B cell (primary cell): Measurements from ENCODE around the gene STK17A. TPM values are rescaled to one million over a fixed set of nuclear protein-coding genes. Genes with fewer than 3 reads are reported as not detected.

Experiments
- ATAC-seq: fragments of 200-7000 bp; cut with Tn5 transposase; one replicate; pipeline ENCODE4 v1.10.0; 2021; ENCODE audit warnings: low read depth, mild to moderate bottlenecking, moderate number of reproducible peaks, moderate library complexity
- CTCF ChIA-PET: fragments of 350-600 bp; sonication (Branson Sonifier 250); formaldehyde crosslinking; loops from one replicate; lab custom pipeline; 2021; ENCODE audit warnings: antibody characterized with exemption, inconsistent platforms; lab: Charles Lee
- POLR2A ChIA-PET: fragments of 350-600 bp; sonication (Branson Sonifier 250); formaldehyde crosslinking; loops from one replicate; lab custom pipeline; 2021; ENCODE audit warnings: antibody characterized with exemption; lab: Charles Lee
- DNase-seq: peaks from one replicate; pipeline ENCODE4 v3.0.0; 2013
- H2AFZ ChIP-seq: 2 replicates; pipeline ENCODE4 v1.6.1; 2012; ENCODE audit warnings: mild to moderate bottlenecking, low read depth, low read length; ENCODE audit not compliant: insufficient read depth, poor library complexity, severe bottlenecking
- H3K27ac ChIP-seq, 2 donors: 1 replicate in 1 of 2; 2 replicates in 1 of 2; pipeline ENCODE4 v1.5.1; 2012 to 2013; ENCODE audit warnings: low read length in 2 of 2, mild to moderate bottlenecking in 2 of 2, moderate library complexity in 1 of 2
- H3K27me3 ChIP-seq, 4 experiments: fragments of 200-600 bp in 1 of 4; sonication (generic) in 1 of 4; replicated peaks in 1 of 4; 1 replicate in 2 of 4; 2 replicates in 2 of 4; pipeline versions ENCODE4 v1.6.1 to v1.7.0; 2013 to 2016; ENCODE audit warnings: low read length in 3 of 4, mild to moderate bottlenecking in 2 of 4, mixed read lengths in 1 of 4, moderate library complexity in 1 of 4; ENCODE audit not compliant: insufficient read depth in 4 of 4, control insufficient read depth in 3 of 4; ENCODE audit errors: control extremely low read depth in 1 of 4
- H3K36me3 ChIP-seq, 2 experiments: replicated peaks in 1 of 2; 1 replicate in 1 of 2; 2 replicates in 1 of 2; pipeline versions ENCODE4 v1.6.1 to v1.7.1; 2013; ENCODE audit warnings: low read length in 1 of 2; ENCODE audit not compliant: insufficient read depth in 2 of 2, control insufficient read depth in 1 of 2; ENCODE audit errors: control extremely low read depth in 1 of 2, extremely low read depth in 1 of 2
- H3K4me1 ChIP-seq, 2 donors: fragments of 200-600 bp in 1 of 2; sonication (generic) in 1 of 2; 1 replicate in 1 of 2; 2 replicates in 1 of 2; pipeline versions ENCODE4 v1.5.1 to v1.6.1; 2013 to 2017; ENCODE audit warnings: low read length in 2 of 2; ENCODE audit not compliant: control insufficient read depth in 2 of 2, insufficient read depth in 2 of 2
- H3K4me2 ChIP-seq: replicated peaks from 2 replicates; pipeline ENCODE3; 2012; ENCODE audit warnings: mild to moderate bottlenecking, low read depth, low read length; ENCODE audit not compliant: poor library complexity, severe bottlenecking
- H3K4me3 ChIP-seq, 5 experiments: fragments of 200-600 bp in 1 of 5; sonication (generic) in 1 of 5; 1 replicate in 3 of 5; 2 replicates in 2 of 5; pipeline versions ENCODE4 v1.5.1 to v1.7.0; 2011 to 2016; ENCODE audit warnings: low read length in 4 of 5, mild to moderate bottlenecking in 4 of 5, low read depth in 2 of 5, control low read depth in 1 of 5, moderate library complexity in 1 of 5; ENCODE audit not compliant: insufficient read depth in 1 of 5; ENCODE audit errors: control extremely low read depth in 1 of 5, extremely low read depth in 1 of 5
- H3K79me2 ChIP-seq: fragments of 200-600 bp; sonication (generic); one replicate; pipeline ENCODE4 v1.6.0; 2016; ENCODE audit warnings: low read length; ENCODE audit not compliant: control insufficient read depth, insufficient read depth
- H3K9ac ChIP-seq: fragments of 200-600 bp; sonication (generic); 2 replicates; pipeline ENCODE4 v1.6.1; 2017; ENCODE audit warnings: mild to moderate bottlenecking, low read length, moderate library complexity
- H3K9me3 ChIP-seq, 3 donors: one replicate each; pipeline versions ENCODE4 v1.6.1 to v1.7.1; 2013; ENCODE audit warnings: low read length in 2 of 3; ENCODE audit not compliant: control insufficient read depth in 2 of 3, insufficient read depth in 1 of 3; ENCODE audit errors: control extremely low read depth in 1 of 3
- H4K20me1 ChIP-seq: 2 replicates; pipeline ENCODE4 v1.6.0; 2012; ENCODE audit warnings: mild to moderate bottlenecking, low read length; ENCODE audit not compliant: insufficient read depth, control insufficient read depth, poor library complexity, severe bottlenecking
- H3K27ac Mint-ChIP-seq: one replicate; pipeline ENCODE4 v1.8.0; 2021; ENCODE audit warnings: mixed read lengths
- H3K27me3 Mint-ChIP-seq: one replicate; pipeline ENCODE4 v1.8.0; 2021; ENCODE audit warnings: mixed read lengths
- H3K4me1 Mint-ChIP-seq: one replicate; pipeline ENCODE4 v1.8.0; 2021; ENCODE audit warnings: mixed read lengths
- H3K4me3 Mint-ChIP-seq: one replicate; pipeline ENCODE4 v1.8.0; 2021; ENCODE audit warnings: mixed read lengths
- H3K9me3 Mint-ChIP-seq: one replicate; pipeline ENCODE4 v1.8.0; 2022; ENCODE audit warnings: mixed read lengths; ENCODE audit not compliant: insufficient read depth
- EZH2 ChIP-seq: IDR thresholded peaks from 2 replicates; pipeline ENCODE4 v1.6.1; 2012; ENCODE audit warnings: borderline replicate concordance, low read depth, mild to moderate bottlenecking, moderate library complexity, low read length; ENCODE audit not compliant: insufficient read depth, poor library complexity, severe bottlenecking
- WGBS: methylation state at CpG from one replicate; pipeline ENCODE4 v1.1.5; 2013; ENCODE audit warnings: missing lambda C conversion rate; ENCODE audit not compliant: insufficient coverage; 5-methylcytosine and 5-hydroxymethylcytosine counted together
- intact Hi-C: fragments of 100-400 bp; cut with micrococcal nuclease; formaldehyde crosslinking; loops from one replicate; pipeline ENCODE4 v1.10.0; 2022
- polyA plus RNA-seq: library from polyadenylated mRNA; depleted of rRNA; stranded (reverse); fragments of >200 nt; gene quantifications from 2 replicates; pipeline ENCODE4 v1.2.3, GENCODE V29; 2012
- total RNA-seq, 2 donors: library from RNA; stranded (reverse); fragments of 120-200 nt in 1 of 2; gene quantifications; 1 replicate in 1 of 2; 2 replicates in 1 of 2; pipeline versions ENCODE4 v1.2.3 to v1.2.4, GENCODE V29; 2013 to 2022
- TF ChIP-seq, protein P1 (sequence below): fragments of 200-600 bp; IDR thresholded peaks from one replicate; pipeline ENCODE4 v1.8.0; 2022; ENCODE audit warnings: antibody characterized with exemption, mild to moderate bottlenecking

STK17A gene
- total and polyA plus RNA-seq, 2 donors (not counting 1 experiment from before 2014, with no cell fraction given) = 72.8 to 111 TPM

DNA sequence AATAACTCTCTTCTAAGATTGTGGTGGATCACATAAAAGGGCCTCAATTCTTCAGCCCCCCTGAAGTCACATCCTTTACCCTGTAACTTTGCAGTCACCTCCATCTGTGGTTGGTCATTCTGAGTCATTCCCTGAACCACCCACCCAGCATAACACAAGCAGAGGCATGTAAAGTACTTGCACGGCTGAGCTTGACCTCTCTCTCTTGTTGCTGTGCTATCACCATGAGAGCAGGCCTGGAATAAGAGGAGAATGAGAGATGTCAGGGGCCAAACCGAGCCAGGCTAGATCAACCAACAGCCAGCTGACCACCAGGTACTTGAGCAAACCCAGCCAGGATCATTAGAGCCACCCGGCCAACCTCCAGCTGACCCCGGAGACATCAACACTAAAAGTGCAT is 13.5 kb upstream of the STK17A start:
- no peaks in the 10 kb centered on the region for H3K9me3 Mint-ChIP-seq
- Histone ChIP-seq H3K9ac (no peak overlapping the region), H4K20me1 (no peaks in the 10 kb centered on the region), H3K36me3 (no peaks in the 10 kb centered on the region), H3K27ac (no peak overlapping the region), H3K4me1 (no peaks in the 10 kb centered on the region), H3K27me3 (peaks cover 0 to 3% (median 0%) of the 10 kb centered on the region in 4 experiments), H2AFZ (no peak overlapping the region), H3K4me2 (no peak overlapping the region), H3K79me2 (no peaks in the 10 kb centered on the region), H3K9me3 (no peaks in the 10 kb centered on the region), H3K4me3 (no peak overlapping the region)
- H3K4me3 Mint-ChIP-seq = no peak overlapping the region
- TF ChIP-seq, protein P1, sequence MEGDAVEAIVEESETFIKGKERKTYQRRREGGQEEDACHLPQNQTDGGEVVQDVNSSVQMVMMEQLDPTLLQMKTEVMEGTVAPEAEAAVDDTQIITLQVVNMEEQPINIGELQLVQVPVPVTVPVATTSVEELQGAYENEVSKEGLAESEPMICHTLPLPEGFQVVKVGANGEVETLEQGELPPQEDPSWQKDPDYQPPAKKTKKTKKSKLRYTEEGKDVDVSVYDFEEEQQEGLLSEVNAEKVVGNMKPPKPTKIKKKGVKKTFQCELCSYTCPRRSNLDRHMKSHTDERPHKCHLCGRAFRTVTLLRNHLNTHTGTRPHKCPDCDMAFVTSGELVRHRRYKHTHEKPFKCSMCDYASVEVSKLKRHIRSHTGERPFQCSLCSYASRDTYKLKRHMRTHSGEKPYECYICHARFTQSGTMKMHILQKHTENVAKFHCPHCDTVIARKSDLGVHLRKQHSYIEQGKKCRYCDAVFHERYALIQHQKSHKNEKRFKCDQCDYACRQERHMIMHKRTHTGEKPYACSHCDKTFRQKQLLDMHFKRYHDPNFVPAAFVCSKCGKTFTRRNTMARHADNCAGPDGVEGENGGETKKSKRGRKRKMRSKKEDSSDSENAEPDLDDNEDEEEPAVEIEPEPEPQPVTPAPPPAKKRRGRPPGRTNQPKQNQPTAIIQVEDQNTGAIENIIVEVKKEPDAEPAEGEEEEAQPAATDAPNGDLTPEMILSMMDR = no peak
- TF ChIP-seq EZH2 = no peak
- 79% methylated on average over 2 of the region's 4 CpGs for WGBS
- intact Hi-C loops = no loop called here
- no peak for ATAC-seq
- no peak overlapping the region for H3K27ac Mint-ChIP-seq
- CTCF ChIA-PET = interaction anchor here (1.3 kb wide), 2 partner anchors 12 to 13 kb away, joined by 4 to 5 read pairs; partner anchors contain the start of gene STK17A
- POLR2A ChIA-PET = no interaction called here
- no peaks in the 10 kb centered on the region for H3K4me1 Mint-ChIP-seq
- H3K27me3 Mint-ChIP-seq = peaks cover 4% of the 10 kb centered on the region
- DNase-seq = no peak

DNA sequence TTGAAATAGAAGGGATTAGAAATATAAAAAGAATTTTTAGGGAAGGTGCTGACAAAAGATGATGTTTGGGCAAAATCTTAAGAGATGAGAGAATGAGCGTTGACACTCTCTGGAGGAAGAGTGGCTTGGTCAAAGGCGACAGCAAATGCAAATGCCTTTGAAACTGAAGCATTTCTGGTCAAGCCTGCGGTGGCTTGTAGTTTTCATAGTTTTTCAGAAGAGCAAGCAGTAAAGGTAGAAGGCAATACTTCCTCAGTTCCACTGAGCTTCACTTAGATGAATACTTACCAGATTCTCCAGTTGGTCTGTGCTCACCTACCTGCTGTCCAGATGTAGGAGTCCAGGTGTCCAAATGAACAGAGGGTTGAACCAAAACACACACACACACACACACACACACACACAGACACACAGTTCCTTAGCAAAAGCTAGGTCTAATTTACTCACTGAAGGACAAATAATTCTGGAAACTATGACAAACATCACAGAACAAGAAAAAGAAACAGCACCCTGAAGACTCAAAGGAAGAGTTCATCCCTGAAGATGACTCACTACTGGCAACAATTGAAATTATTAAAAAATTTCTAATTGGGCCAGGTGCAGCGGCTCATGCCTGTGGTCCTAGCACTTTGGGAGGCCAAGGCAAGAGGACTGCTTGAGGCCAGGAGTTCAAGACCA is 12.1 kb upstream of the STK17A start:
- ChIA-PET POLR2A (no interaction called here), CTCF (interaction anchor here (1.2 kb wide), 1 partner anchor 130 kb away, joined by 3 read pairs; no protein-coding TSS in a partner anchor)
- DNase-seq (no peak), ATAC-seq (no peak)
- Histone ChIP-seq H2AFZ (no peak overlapping the region), H3K27me3 (no peaks in the 10 kb centered on the region), H3K9ac (no peak overlapping the region), H4K20me1 (no peaks in the 10 kb centered on the region), H3K27ac (no peak overlapping the region), H3K9me3 (no peaks in the 10 kb centered on the region), H3K4me2 (no peak overlapping the region), H3K79me2 (no peaks in the 10 kb centered on the region), H3K4me1 (no peaks in the 10 kb centered on the region), H3K36me3 (no peaks in the 10 kb centered on the region), H3K4me3 (no peak overlapping the region)
- Mint-ChIP-seq H3K4me1 (no peaks in the 10 kb centered on the region), H3K9me3 (no peaks in the 10 kb centered on the region), H3K4me3 (no peak overlapping the region), H3K27ac (no peak overlapping the region), H3K27me3 (no peaks in the 10 kb centered on the region)
- intact Hi-C loops = no loop called here
- TF ChIP-seq, protein P1 = no peak
- TF ChIP-seq EZH2 = no peak
- 69% methylated on average over 3 of the region's 4 CpGs for WGBS
